NCI-H1105 treated with DMSO at 0.1 percent for 48 hours (cell line): ENCODE results near the gene RUNDC1.

Source experiments
- DNase-seq: peaks from one replicate; lab custom pipeline; 2025; lab: John Stamatoyannopoulos, UW

Gene RUNDC1

DNA sequence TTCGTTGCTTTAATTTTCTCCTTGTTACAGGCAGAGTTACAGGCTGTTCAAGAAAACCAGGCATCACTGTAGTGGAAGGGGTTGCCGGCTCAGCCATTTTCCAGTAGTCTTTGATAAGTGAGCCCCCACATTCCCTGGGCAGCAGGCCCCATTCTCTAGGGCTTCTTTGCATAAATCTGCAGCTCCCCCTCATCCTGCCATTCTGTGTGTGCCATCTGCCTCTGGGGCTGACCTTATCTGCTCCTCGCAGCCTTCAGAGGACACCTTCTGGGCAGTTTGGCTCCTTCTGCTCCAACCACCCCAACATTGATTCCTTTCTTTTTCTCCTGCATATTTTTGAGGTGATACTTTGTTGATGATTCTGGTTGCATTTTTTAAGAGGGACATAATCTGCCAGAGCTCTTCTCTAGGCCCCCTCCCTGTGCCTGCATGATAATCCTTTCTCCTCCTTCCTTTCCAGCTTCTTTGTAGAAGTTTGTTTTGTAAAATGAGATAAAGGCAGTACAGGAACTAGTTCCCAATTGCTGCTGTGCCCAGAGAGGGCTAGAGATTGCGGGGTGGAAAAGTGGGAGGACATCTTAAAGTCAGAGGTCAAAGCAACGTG is 61.8 kb downstream of the RUNDC1 start:
- DNase-seq, result no peak
